GM18870 (cell line): ENCODE data around the gene CPNE9.

ENCODE experiments used
- ATAC-seq: cut with Tn5 transposase; IDR thresholded peaks from one replicate; pipeline ENCODE4 v1.9.1; 2021; ENCODE audit warnings: moderate library complexity; ENCODE audit not compliant: unreplicated experiment

The CPNE9 gene

DNA sequence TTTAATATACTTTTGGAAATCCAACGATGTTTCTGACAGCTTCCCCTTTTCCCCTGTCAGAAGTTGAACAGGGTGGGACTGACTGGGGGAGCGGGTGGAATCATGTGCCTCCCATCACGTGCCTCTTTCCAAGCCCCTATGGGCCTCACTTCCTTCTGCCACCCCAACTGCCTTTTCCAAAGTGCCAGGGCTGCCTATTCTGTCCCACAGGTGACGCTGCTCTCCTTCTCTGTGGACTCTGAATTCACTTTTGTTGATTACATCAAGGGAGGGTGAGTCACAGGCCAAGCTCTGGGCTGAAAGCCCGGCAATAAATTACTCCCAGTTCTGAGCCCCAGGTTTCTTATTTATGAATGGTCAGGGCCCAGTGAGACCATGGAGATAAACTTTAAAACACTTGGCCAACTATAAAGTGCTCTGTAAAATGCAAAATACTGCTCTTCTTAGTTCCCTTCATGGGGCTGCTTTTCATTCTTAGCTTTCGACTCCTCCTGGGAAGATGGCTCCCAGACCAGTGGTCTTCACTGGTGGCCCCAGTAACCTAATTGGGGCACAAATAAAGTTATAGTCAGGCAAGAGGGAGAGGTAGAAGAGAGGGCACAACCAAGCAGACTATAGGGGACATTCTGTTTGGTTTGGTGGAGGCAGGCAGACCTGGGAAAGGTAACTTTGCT lies 12.3 kb downstream of the CPNE9 start:
- no peak for ATAC-seq

DNA sequence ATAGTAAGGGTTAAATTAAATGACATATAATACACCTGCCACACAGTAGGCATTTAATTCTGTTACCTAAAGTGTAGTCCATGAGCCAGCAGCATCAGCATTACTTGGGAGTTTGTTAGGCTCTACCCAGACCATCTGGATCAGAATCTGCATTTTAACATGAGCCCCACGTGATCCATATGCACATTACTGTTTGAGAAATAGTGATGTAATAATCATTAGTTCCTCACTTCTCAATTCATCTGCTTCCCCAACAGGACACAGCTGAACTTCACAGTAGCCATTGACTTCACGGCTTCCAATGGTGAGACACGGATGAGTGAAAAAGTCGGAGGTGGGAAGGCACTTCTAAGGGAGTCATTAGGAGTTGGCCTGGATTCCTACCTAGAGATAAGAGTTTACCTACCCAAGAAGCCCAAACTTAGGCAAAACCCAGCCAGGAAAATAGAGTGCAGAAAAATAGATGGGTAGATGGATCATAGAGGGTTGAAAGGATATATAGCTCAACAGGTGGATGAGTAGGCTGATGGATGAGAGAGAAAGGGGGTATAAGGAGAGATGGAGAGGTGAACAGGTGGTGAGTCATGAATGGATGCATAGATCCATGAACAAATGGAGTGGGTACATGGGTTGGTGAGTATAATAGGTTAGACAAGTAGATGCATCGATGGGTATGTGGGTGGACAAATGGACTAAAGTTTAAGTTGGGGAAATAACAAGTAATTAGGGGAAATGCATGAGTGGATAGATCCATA lies 13.3 kb downstream of the CPNE9 start:
- ATAC-seq, result no peak

DNA sequence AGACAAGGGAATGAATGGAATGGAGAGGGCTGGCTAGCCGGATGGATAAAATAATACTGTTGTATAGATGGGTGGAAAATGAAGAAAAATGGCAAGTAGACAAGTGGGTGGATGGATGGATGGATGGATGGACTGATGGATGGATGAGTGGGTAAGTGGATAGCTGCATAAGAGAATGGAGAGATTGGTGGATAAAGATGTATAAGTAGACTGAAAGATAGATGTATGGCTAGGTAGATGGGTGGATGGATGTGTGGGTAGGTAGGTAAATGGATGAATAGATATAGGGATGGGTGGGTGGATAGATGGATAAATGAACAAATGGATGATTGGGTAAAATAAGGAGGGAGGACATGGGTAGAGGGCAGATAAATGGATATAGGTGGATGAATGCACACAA lies 13.9 kb downstream of the CPNE9 start:
- ATAC-seq, result no peak

DNA sequence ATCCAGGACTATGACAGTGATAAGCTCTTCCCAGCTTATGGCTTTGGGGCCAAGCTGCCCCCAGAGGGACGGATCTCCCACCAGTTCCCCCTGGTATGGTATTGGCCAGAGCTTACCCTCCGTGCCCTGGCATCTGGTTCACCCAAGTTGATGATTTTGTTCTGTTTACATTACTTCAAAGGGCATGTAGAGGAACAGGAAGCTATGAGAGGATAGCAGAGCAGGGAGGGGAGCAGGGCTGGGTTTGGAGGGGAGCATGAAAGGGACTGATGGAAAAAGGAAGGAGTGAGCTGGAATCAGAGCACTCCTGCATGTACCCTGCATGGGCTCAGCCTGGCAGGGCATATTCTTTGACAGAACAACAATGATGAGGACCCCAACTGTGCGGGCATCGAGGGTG lies 14.5 kb downstream of the CPNE9 start:
- no peak for ATAC-seq

DNA sequence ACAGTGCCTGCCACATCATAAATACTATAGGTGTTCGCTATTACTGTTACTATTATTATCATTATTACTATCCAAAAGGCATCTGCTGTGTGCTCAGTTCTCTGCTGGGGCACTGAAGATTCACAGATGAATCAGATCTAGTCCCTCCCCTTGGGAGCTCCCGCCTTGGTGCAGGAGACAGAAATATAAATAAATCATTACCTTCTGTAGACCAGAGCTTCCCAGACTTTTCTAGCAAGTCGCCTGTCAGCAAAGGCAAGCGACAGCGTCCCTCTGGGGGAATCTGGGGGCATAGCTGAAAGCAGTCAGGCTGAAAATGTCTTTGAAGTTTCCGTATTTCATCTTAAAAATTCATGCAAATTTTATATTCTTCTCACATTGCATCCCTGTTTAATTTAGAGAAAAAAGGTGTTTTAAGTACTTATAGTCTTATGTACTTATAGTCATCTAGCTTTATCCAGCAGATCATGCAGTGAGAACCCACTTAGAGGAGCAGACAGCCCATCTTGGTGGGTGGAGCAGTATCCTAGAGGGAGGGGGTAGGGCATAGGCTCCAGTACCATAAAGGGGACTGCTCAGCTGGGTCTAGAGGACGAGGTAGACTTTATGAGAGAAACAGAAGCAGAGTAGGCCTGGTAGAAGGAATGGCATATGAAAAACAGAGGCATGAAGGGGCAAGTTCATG lies 17.5 kb downstream of the CPNE9 start:
- ATAC-seq, result no peak

DNA sequence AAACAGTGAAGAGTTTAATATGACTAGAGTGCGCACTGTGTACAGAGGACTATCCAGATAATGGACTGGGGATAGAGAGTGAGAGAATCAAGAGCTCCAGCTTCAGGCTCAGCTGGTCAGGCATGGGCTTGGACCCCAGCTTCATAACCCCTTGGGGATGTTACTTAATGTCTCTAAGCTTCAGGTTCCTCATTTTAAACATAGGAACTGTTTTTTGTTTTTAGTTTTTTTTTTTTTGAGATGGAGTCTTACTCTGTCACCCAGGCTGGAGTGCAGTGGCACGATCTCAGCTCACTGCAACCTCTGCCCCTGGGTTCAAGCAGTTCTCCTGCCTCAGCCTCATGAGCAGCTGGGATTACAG lies 18.0 kb downstream of the CPNE9 start:
- ATAC-seq, result no peak

DNA sequence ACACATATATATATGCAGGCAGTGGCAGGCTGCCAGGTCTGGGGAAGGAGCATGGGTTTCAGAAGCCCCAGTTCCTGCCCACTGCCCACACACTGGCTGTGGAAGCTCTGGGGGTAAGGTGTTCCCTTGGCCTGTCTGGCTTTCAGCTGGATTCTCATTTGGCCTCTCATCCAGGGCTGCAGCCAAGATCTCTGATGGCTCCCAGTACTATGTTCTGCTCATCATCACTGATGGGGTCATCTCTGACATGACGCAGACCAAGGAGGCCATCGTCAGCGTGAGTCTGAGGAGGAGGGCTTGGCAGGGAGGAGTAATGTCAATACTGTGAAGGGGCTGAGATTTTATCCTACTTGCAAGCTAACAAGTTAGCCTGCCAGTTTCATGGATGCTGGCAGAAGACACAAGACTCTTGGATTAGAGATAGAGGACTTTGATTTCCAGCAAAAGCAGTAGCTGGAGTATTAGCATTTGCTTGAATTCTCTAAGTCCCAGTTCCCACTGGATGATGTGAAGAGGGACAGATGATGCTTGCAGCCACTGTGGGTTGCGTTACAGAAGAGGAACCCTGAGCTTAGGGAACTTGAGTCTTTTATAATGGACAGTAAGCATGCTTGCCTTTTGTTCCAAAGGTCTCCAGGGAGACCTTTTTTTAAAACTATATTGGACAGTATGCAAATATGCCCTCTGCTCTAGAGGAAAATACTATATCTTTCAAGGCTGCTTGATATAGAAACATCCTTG lies 22.3 kb downstream of the CPNE9 start:
- ATAC-seq, result no peak

DNA sequence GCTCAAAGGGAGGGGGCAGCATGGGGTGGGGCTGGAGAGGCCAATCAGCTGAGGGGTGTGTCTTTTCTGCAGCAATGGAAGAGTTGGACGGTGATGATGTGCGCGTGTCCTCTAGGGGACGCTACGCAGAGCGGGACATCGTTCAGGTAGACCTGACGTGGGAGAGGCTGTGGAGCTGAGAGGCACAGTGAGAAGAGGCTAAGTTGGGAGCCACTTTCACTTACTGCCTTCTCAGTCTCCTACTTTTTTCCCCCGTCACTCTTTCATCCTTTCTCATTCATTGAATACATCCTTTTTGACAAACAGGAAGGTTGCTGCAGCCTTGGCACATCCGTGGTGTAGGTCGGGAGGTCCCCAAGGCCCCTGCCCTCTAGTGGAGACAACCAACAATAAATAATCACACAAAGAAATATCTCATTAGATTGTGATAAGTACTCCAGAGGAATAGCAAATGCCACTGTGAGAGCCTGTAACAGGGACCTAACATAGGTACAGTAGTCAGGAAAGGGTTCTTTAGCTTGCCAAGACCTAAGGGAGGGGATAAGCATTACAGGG lies 23.5 kb downstream of the CPNE9 start:
- ATAC-seq, result no peak

DNA sequence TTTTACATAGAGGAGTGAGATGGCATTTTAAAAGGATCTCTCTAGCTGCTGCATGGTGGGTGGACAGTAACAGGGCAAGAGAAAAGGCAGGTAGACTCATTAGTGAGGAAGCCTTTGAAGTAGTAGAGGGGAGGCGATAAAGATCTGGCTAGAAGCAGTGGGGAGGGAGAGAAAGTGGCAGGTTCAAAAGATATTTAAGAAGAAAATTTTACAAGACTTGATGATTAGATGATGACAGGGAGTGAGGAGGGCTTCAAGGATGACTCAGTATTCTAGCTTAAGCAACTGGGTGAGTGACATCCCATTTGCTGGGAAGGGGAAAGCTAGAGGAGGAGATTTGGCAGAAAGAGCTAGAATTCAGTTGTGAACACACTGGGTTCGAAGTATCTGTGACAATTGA lies 24.1 kb downstream of the CPNE9 start:
- no peak for ATAC-seq

DNA sequence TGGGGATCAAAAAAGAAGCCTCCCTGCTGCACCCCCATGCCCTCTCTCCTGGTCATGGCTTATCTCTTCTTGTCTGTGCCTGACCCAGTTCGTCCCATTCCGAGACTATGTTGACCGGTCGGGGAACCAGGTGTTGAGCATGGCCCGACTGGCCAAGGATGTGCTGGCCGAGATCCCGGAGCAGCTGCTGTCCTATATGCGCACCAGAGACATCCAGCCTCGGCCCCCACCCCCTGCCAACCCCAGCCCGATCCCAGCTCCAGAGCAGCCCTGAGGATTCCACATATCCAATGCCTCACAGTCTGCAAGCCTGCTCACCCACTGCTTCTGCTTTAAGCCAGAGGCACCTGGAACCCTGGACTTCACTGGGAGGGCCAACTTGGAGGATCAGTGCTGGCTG lies 25.8 kb downstream of the CPNE9 start:
- no peak for ATAC-seq

DNA sequence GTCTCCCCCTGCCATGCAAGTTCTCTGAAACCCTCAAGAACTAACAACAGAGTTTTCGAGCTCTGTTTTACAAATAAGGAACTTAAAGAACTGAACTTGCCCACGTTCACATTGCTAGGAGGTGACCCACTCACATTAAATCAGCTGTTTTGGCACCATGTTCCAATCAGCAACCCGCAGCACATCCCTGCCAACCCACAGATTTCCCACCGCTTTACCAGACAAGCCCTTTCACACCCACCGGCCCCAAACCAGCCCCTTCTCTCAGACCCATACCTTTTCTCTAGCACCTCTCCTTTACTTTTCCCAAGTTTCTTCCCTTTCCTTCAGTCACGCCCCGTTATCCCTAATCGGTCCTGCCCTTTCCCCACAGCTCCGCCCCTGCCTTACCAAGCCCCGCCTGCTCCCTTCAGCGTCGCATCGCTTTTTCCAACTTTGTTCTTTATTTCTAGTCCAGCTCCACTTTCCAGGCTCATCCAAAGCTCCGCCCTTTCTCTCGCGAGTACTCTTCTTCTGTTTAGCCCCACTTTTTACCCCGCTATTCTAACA lies 27.1 kb downstream of the CPNE9 start:
- ATAC-seq, result peak; percentile 57

DNA sequence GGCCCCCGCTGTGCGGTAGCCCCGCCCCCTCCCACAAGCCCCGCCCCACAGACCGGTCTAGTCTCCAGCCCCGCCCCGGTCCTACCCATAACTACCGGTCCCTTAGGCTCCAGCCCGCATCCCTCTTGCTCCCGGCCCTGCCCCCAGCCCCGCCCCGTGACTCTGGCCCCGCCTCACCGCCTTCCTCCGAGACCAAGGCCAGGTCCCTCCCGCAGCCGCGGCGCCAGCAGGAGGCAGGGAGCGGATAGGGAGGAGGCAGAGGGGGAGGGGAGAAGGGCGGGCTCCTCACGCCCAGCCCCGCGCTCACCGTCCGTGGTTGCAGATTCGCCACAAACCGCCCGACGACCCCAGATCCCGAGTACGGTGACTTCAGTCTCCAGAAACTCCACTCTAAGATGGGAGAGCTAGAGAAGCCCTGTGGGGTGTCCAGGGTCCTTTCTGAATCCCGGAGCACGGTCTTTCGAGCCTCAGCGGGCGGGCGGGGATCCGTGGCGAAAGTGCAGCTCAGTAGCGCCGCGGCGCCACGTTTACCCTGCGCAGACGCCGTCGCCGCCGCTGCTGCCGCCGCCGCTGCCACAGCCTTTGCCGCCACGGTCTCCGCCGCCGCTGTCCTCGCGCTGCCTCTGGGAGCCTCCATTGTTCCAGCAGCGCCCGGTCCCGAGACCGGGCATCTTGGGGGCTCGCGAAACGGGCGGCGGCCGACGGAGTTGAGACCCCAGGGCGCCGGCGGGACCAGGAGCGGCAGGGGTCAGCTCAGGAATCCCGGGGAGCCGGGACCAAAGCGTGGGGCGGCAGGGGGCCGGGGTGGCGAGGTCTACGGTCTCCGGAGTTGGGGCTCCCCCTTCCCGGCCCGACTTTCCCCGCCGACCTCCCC lies 27.8 kb downstream of the CPNE9 start, which contains the start of gene BRPF1:
TSS of gene BRPF1 (plus strand) at position 530 of the 874 bp plus-strand sequence. CDS start 2,406 bp downstream, outside the sequence.
- peak; percentile 79 for ATAC-seq

DNA sequence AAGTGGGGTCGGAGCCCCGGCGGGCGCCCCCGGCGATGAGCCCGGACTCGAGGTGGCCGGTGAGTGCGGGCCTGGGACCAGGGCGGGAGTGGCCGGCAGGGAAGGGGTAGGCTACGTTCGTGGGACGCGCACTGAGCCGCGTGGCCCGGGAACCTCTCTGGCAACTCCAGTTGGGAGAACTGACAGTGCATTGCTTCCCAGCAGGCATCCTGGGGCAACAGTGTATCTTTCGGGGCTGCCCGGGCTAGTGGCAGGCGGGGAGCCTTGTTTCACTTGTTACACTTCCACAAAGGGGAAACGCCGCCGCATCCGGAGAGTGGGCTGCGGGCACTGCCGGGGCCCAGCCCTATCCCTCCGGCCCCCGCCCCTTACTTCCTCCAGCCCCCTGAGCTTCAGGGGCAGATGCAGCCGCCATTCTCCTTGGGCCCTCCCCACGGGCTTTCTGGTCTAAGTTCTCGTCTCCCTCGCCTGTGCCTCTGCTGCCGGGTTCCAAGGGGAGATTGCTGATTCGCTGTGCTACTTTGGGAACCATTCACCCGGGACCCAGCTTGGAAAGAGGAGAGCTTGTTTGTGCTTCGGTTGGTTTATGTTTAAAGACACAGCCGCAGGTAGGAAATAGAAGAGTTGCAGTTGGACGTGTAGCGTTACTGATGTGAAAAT lies 28.6 kb downstream of the CPNE9 start:
- ATAC-seq, result no peak

DNA sequence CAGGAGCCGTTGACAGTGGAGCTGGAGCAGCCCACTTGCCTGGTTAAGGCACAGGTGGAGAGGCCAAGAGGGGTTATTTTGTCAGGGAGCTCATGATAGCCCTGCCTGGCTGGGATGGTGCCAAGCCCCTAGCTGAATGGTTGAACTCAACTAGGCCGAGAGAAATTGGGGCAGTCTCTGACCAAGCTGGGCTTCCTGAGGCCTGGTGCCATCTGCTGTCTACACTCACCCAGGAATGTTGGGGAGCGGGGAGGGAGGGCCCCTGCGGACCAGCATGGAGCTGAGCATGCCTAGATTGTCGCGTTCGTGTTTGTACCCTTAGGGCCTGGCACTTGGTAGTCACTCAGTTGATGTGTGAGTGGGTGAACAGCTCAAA lies 29.1 kb downstream of the CPNE9 start:
- ATAC-seq, result no peak

DNA sequence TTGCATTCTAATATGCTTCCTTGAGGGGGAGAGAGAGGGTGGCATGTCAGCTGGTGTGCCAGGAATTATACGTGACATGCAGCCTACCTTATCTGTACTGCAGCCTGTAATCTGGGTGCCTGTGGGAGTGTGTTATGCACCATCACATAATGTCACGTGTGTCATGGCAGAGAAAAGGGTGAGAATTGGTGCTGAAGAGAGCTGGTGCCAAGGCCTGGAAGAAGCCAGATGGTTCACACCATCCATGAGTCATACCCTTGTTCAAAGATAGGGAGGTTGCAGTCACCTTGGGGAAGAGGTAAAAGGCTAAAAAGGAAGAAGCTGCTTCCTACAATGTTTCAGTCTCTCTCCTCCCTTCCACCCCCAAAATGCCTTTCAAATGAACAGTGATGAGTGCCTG lies 33.2 kb downstream of the CPNE9 start:
- ATAC-seq, result no peak

DNA sequence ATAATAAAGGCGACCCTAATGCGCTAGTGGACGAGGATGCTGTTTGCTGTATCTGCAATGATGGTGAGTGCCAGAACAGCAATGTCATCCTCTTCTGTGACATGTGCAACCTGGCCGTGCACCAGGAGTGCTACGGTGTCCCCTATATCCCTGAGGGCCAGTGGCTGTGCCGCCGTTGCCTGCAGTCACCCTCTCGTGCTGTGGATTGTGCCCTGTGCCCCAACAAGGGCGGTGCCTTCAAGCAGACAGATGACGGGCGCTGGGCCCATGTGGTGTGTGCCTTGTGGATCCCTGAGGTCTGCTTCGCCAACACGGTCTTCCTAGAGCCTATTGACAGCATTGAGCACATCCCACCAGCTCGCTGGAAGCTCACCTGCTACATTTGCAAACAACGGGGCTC lies 35.5 kb downstream of the CPNE9 start:
- ATAC-seq, result no peak

DNA sequence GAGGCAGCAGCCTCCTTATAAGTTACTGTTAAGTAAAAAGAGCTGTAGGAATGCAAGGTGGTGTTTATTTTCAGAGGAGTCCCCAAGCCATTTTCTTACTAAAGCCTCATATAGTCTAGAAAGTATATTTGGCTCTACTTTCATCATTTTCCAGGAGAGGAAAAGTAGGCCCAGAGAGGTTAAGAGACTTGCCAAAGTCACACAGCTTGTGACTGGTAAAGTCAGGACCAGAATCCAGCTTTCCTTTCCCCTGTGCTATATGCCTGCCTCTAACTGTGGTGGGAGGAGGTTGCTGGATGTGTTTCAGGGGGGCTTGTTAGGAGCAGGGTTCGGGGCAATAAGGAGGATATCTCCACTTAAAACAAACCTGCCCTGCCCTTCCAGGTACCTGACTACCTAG lies 38.9 kb downstream of the CPNE9 start:
- ATAC-seq, result no peak

DNA sequence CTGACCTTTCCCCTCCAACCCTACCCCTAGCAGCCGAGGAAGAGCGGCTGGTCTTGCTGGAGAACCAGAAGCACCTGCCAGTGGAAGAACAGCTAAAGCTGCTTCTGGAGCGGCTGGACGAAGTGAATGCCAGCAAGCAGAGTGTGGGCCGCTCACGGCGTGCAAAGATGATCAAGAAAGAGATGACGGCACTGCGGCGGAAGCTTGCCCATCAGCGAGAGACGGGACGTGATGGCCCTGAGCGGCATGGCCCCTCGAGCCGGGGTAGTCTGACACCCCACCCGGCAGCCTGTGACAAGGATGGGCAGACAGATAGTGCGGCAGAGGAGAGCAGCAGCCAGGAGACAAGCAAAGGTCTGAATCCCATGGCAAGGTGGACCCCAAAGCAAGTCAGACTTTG lies 39.9 kb downstream of the CPNE9 start:
- ATAC-seq, result no peak

DNA sequence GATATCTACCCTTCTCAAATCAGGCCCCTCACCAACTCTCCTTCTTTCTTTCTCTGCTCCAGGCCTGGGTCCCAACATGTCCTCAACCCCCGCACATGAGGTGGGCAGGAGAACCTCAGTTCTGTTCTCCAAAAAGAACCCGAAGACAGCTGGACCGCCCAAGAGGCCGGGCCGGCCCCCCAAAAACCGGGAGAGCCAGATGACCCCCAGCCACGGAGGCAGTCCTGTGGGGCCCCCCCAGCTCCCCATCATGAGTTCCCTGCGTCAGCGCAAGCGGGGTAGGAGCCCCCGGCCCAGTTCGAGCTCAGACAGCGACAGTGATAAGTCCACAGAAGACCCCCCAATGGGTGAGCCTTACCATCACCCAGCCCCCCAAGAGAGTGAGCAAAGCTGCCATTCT lies 40.5 kb downstream of the CPNE9 start:
- ATAC-seq, result no peak
